Testis (tissue), 2 donors: ENCODE results near the gene MEF2C.

Source experiments
- CTCF ChIP-seq, 3 experiments: fragments of 450-650 bp in 2 of 3; fragments of 200-600 bp in 1 of 3; sonication (generic) in 1 of 3; IDR thresholded peaks; one replicate each; pipeline ENCODE4 v1.5.1; 2016 to 2019; ENCODE audit warnings: antibody characterized with exemption in 3 of 3, mild to moderate bottlenecking in 2 of 3, moderate library complexity in 1 of 3
- POLR2A ChIP-seq: fragments of 450-650 bp; IDR thresholded peaks from one replicate; pipeline ENCODE4 v1.6.1; 2017; ENCODE audit warnings: antibody characterized with exemption, mild to moderate bottlenecking, moderate library complexity

GRCh38 chr5:88673253-88674105 is 209.5 kb downstream of the MEF2C start:
- no peak for TF ChIP-seq CTCF (IDR thresholded peaks at IDR 0.05)
- no peak for TF ChIP-seq POLR2A
